Measurements from ENCODE around the gene MAEA. TPM values are rescaled to one million over a fixed set of nuclear protein-coding genes. Genes with fewer than 3 reads are reported as not detected.

The MAEA gene
- total and polyA plus RNA-seq, 10 of the 15 experiments (the other 5 are each of a cell fraction or from before 2014, with no cell fraction given): 3.6 to 67.1 (median 54.6) TPM

DNA sequence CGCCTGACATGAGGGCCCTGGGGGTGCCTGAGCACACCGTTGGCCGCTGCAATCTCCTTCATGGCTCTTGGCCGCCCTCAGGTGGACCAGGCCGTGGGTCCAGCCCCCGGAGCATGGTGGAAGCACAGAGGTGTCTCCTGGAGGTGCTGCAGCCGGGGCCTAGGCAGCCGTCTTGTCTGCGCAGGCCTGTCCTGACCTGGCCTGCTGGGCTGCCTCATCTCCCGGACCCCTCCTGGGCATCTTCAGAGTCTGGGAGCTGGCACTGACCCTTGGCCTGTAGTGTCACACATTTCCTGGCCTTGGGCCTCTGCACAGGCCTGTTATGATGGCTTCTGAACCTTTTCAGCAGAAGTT, 78.2 kb downstream of the MAEA start:
- no TSS peak for BruUV-seq (replicated peaks)
- TF ChIP-seq PML (IDR thresholded peaks at IDR 0.05; ENCODE audit: low read length): no peak
- TF ChIP-seq, protein P1, sequence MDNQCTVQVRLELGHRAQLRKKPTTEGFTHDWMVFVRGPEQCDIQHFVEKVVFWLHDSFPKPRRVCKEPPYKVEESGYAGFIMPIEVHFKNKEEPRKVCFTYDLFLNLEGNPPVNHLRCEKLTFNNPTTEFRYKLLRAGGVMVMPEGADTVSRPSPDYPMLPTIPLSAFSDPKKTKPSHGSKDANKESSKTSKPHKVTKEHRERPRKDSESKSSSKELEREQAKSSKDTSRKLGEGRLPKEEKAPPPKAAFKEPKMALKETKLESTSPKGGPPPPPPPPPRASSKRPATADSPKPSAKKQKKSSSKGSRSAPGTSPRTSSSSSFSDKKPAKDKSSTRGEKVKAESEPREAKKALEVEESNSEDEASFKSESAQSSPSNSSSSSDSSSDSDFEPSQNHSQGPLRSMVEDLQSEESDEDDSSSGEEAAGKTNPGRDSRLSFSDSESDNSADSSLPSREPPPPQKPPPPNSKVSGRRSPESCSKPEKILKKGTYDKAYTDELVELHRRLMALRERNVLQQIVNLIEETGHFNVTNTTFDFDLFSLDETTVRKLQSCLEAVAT (IDR thresholded peaks at IDR 0.05): no peak
- no peak for TF ChIP-seq MEF2A (IDR thresholded peaks at IDR 0.05; ENCODE audit: insufficient read depth, low read depth, low read length)
- no peak for TF ChIP-seq EP300 (IDR thresholded peaks at IDR 0.05; ENCODE audit: borderline replicate concordance in 1 of 2, control insufficient read depth in 1 of 2, low read depth in 2 of 2, low read length in 2 of 2)
- TF ChIP-seq, protein P2, sequence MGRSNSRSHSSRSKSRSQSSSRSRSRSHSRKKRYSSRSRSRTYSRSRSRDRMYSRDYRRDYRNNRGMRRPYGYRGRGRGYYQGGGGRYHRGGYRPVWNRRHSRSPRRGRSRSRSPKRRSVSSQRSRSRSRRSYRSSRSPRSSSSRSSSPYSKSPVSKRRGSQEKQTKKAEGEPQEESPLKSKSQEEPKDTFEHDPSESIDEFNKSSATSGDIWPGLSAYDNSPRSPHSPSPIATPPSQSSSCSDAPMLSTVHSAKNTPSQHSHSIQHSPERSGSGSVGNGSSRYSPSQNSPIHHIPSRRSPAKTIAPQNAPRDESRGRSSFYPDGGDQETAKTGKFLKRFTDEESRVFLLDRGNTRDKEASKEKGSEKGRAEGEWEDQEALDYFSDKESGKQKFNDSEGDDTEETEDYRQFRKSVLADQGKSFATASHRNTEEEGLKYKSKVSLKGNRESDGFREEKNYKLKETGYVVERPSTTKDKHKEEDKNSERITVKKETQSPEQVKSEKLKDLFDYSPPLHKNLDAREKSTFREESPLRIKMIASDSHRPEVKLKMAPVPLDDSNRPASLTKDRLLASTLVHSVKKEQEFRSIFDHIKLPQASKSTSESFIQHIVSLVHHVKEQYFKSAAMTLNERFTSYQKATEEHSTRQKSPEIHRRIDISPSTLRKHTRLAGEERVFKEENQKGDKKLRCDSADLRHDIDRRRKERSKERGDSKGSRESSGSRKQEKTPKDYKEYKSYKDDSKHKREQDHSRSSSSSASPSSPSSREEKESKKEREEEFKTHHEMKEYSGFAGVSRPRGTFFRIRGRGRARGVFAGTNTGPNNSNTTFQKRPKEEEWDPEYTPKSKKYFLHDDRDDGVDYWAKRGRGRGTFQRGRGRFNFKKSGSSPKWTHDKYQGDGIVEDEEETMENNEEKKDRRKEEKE (IDR thresholded peaks at IDR 0.05): no peak
- WGBS (ENCODE audit: insufficient coverage, insufficient replicate concordance, low lambda C conversion rate, missing lambda C conversion rate): 82% methylated on average over 10 of the region's 10 CpGs
- in situ Hi-C loops (cut with MboI): no loop called here
- RAD21 ChIA-PET (ENCODE audit: unreplicated experiment): no interaction called here
- Histone ChIP-seq H4K20me1 (ENCODE audit: control insufficient read depth, insufficient read depth) (no peaks in the 10 kb centered on the region), H3K27me3 (replicated peaks in 1 of 2; ENCODE audit: control insufficient read depth in 2 of 2, insufficient read depth in 2 of 2, low read length in 1 of 2) (no peaks in the 10 kb centered on the region), H3K27ac (ENCODE audit: control insufficient read depth, insufficient read depth) (no peak overlapping the region), H3K36me3 (ENCODE audit: control insufficient read depth in 2 of 2, insufficient read depth in 2 of 2, low read length in 1 of 2) (no peaks in the 10 kb centered on the region; a peak in 1 of 4 replicates), H3K4me2 (ENCODE audit: control insufficient read depth, insufficient read depth) (no peak overlapping the region), H3K9ac (ENCODE audit: control insufficient read depth, insufficient read depth, low read length) (no peak overlapping the region), H3K9me3 (replicated peaks; ENCODE audit: control insufficient read depth, insufficient read depth, low read length) (no peaks in the 10 kb centered on the region), H3K4me3 (no peak overlapping the region), H3K4me1 (ENCODE audit: control insufficient read depth, insufficient read depth, low read length) (no peaks in the 10 kb centered on the region), H2AFZ (ENCODE audit: control insufficient read depth, low read depth, low read length) (no peak overlapping the region), H3K79me2 (ENCODE audit: control insufficient read depth, insufficient read depth, low read length) (no peaks in the 10 kb centered on the region)
- FAIRE-seq (no peak), DNase-seq (ENCODE audit: low read depth, low spot score) (no peak), ATAC-seq (no peak)
- intact Hi-C loops (cut with micrococcal nuclease; ENCODE audit: unreplicated experiment): no loop called here
- CTCF ChIA-PET: no interaction called here
- POLR2A ChIA-PET: no interaction called here
- SMC1A ChIA-PET (ENCODE audit: uncharacterized antibody, unreplicated experiment): no interaction called here

Measured in GM12878 (cell line).